Stimulated activated CD4-positive, alpha-beta T cell treated with anti-CD3 and anti-CD28 coated beads, Interleukin-1b, Interleukin-23, amount 100 ng/mL, for 24 hours (primary cell): Measurements from ENCODE around the gene WDR82.

Source experiments
- DNase-seq, 4 experiments: peaks; one replicate each; pipeline ENCODE4 v3.0.0-alpha.2; 2020; ENCODE audit warnings: low read depth in 4 of 4, low spot score in 1 of 4

WDR82 gene

DNA sequence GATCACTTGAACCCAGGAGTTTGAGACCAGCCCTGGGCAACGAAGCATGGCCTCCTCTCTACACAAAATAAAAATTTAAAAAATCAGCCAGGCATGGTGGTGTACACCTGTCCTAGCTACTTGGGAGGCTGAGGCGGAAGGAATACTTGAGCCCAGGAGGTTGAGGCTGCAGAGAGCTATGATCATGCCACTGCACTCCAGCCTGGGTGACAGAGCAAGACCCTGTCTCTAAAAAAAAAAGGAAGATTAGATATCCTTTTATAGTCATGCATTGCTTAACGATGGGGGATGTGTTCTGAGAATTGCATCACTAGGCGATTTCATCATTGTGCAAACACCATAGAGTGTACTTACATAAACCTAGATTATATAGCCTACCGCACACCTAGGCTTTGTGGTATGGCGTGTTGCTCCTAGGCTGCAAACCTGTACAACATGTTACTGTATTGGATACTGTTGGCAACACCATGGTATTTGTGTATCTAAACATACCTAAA, 67.9 kb downstream of the WDR82 start:
- no peak for DNase-seq

DNA sequence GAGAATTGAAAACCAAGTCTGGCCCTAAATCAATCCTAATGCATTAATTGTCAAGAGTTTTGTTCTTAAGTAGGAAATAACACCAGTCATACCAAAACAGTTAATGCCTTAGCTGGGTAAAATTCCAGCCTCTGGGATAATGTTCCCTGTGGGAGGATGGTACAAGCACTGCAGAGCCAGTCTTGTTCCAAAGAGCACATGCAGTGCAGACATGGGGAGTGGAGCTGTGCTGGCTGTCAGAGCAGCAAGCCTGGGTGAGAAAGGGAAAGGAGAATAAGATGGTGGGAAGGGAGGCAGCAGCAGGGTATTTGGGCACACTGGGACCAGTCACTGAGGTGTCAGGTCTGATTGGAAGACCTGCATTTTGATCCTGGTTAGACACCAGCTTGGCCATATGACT, 68.4 kb downstream of the WDR82 start:
- no peak for DNase-seq

DNA sequence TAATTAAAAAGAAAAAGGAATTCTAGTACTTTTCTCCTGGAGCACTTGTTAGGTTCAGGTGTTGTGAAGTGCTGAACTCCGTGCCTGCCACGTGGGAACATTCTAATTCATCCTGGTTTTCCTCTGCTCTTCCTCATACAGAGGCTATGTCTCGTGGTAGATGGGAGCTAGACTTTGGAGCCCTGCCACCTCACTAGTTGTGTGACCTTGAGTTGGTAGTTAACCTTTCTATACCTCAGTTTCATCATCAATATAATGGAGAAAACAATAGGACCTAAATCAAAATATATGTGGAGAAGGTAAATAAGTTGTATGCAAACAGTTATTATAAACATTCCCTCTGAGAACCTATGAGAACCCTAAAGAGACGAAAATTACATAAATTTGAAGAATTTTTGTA, 69.9 kb downstream of the WDR82 start:
- no peak for DNase-seq

DNA sequence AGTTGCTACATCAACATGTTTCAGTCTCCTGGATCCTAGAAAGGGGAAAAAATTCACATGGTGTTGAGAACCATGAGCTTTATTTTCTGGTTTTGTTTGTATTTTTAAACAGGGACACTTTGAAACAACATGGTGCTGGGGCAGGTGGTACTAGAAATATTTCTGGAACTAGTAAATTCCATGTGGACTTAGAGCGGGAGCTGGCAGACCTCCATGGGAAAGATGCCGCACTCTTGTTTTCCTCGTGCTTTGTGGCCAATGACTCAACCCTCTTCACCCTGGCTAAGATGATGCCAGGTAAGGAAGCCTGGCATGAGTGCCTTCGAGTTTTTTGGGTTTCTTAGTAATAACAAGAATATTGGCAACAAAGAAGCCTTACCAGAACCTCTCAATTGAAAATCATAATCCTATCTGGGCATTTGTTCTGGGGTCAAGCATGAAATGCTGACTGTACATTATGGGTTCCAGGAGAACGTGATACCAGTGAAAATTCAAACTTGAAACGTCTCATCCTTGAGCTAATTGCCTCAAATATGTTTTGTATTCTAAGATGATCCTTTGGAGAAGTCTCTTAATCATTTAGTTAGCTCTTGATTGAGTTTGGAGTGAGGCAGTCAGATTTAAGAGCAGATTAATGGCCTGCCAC, 72.6 kb downstream of the WDR82 start:
- no peak for DNase-seq
